HS-27A (cell line): Measurements from ENCODE around the gene BNC1.
"Not testable (repeated sequence)": the region's sequence is repeated elsewhere in the genome, so short reads cannot be mapped to it uniquely, and the experiment has no call there.

Experiments used
- DNase-seq: peaks from one replicate; pipeline ENCODE4 v3.0.0-alpha.2; 2012; ENCODE audit warnings: low read depth, missing footprints

Gene BNC1

DNA sequence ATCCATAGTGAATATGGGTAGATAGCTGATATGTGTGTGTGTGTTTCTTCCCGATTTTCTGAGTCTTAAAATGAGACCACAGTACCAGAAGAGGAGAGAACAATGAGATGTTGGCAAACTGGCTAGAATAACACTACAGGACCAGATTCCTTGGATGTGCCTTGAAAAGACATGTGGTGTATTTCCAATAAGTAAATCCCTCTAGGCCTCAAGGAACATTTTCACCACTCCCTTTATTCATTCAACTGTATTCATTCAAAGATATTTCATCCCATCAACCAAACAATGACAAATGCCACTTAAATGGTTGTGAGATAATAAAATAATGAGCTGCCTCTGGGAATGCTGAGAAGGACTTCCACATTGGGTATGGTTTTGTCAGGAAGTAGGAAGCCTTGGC lies 8.7 kb upstream of the BNC1 start:
- DNase-seq, result no peak

DNA sequence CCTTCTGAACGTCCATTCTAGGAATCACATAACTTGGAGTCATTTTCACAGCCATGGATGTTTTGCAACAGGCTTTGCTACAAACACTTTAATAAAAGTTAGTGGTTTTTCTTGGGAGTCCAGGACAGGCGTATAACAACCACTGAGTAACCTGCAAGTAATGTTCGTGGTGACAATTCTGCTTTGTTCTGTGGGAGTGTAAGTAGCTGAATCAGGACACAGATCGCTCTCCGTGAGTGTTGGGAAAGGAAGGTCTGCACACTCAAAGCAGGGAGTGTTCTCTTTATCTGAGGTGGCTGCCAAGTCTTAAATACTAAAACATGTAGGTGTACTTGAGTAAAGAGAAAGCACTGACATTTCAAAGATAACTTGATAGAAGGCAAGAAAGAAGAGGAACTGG lies 7.9 kb upstream of the BNC1 start:
- no peak for DNase-seq

DNA sequence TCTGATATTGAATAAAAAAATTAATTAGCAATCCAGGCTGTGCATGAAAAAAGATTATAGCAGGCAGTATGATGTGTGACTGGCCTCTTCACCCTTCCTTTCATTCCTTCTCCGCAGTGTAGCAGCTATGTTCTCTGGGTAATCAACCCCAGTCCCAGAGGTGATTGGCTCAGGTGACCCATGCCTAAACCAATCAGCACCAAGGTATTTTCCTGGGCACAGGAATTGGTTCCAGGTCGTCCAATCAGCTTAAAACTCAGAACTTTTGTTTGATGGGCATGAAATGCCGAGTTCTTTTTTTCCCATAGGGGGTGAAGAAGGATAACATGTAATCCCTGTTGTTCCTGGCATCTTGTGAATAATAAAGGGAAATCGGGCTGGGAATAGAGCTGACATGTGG lies 5.8 kb upstream of the BNC1 start:
- DNase-seq, result no peak

DNA sequence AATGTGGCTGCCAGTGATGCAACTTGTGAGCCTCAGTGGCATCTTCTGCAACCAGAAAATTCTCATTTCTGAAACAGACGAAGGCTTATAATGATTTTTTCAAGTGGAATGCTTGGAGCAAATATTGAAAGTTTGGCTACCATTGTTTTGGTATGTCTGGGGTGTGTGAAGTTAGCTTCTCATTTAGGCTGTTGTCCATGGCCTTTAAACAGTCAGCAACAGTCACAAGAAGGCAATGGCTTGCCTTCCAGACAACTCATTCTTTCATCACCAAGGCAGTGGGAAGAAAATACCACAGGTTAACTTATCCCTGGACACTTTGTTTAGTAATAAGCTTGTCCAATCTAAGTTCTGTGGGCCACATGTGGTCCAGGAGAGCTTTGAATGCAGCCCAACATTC lies 4.7 kb upstream of the BNC1 start:
- no peak for DNase-seq

DNA sequence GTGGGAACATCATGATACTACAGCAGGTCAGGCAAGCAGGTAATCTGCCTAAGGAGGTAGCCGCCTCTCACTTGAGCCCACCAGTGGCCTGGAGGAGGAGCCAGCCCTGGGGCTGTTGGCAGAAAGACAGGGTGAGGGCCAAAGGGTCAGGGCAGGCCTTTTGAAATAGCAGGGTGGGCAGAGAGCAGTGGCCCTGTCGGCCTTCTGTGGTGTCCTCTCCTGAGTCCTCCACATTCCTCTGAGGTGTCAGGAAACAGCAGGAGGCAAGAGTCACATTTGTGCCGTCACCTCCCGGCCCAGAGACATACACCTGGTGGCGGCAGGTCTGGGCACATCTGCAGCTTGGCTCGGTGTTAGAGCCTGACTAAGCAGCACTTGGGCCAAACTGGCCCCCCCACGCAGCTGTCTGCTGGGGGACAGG lies 3.9 kb upstream of the BNC1 start:
- no peak for DNase-seq

GRCh38 chr15:83287541-83288027 lies 3.1 kb upstream of the BNC1 start:
- DNase-seq, result peak; percentile 99

DNA sequence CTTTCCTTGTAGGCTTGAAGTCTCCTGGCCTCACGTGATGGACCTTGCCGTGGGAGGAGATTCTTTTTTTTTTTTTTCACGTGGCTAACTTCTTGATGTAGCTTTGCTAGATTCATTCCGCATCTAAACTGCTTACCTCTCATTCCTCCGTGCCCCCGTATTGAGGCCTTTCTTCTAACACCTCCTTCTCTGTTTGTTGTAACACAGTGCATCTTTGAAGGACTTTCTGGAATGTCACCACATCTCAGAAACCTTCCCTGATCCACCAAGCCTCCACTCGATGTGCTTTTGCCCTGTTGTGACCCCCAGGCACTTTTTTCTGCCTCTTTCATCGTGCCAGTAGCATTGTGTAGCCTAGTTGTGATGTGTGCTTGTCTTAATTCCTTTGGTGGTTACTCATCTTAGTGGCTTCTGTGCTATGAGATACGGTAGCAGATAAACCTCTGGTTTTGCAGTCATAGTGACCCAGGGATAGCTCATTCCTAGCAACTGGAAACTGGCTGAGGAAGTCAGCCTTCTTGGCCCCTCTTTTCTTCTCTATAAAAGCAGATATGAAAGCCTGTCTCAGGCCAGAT lies 1.6 kb upstream of the BNC1 start:
- peak; percentile 93 for DNase-seq

DNA sequence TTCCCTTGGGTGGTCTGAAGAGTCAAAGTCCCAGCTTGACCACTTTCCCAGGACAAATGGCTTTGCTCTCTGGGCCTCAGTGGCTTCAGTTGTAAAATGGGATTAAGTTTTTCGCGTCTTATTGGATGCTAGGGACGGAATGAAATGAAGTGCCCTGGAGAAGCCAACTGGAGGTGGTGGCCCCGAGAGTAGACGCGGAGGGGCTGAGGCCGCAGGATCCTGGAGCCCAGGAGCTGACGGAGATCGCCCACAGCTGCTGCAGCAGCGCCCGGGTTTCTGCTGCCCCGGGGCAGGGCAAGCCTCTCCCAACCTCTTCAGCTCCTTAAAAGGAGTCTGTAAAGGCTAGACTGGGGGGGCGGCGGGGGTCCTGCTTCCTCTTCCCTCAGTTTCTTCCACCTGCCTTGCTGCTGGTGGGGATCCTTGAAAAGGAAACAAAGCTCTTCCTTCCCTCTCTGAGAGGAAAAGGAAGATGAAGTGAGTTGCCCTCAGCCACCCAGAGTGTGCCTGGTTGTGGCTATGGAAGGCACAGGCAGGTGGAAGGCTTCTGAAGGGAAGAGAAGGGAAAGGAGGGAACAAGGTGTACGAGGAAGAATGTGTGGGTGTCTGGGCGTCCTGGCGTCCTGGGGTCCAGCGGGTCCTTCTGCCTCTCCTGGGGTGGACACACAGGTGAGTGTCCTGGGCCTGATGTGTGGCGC lies 967 bp upstream of the BNC1 start:
- DNase-seq, result no peak

GRCh38 chr15:83283813-83284558 lies 478 bp downstream of the BNC1 start:
- no peak for DNase-seq

GRCh38 chr15:83283138-83283812 lies 1.2 kb downstream of the BNC1 start:
- no peak for DNase-seq

- DNase-seq, result no peak
These were observed 1.7 kb downstream of the BNC1 start for GRCh38 chr15:83282776-83283137.

GRCh38 chr15:83282141-83282540 lies 2.3 kb downstream of the BNC1 start:
- no peak for DNase-seq

GRCh38 chr15:83278191-83278590 lies 6.3 kb downstream of the BNC1 start:
- DNase-seq, result no peak

GRCh38 chr15:83276661-83277060 lies 7.8 kb downstream of the BNC1 start:
- DNase-seq, result no peak

- DNase-seq, result no peak
These were observed 9.1 kb downstream of the BNC1 start for GRCh38 chr15:83275412-83275811.

- no peak for DNase-seq
These were observed 14.3 kb downstream of the BNC1 start for GRCh38 chr15:83270176-83270575.

GRCh38 chr15:83268147-83268546 lies 16.3 kb downstream of the BNC1 start:
- no peak for DNase-seq

DNA sequence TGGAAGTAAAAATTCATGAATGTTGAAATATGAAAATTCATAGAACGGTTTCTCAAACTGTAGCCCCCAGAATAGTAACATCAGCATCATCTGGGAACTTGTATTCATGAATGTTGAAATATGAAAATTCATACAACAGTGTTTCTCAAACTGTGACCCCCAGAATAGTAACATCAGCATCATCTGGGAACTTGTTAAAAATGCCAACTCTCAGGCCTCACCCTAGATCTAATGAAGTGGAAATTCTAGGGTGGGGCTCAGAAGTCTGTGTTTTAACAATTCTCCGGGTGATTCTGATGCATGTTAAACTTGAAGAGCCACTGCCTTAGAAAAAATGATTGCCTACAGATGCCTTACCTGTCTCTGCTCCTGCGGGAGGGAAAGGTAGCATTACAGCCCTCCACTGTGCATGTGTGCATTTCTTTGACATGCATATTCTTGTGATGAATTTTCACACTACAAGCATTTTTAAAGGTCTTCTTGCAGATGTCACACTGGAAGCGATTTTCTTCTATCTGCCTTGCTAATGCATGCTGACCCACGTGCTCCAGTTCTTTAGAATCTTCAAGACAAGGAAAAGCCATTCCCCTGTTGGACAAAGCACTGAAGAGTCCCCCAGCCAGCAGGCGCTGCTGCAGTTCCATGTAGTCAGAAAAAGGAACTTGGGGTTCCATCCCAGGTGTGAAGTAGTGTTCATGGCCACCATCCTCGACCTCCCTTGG lies 21.7 kb downstream of the BNC1 start:
- no peak for DNase-seq

- not testable (repeated sequence) for DNase-seq
These were observed 22.3 kb downstream of the BNC1 start for GRCh38 chr15:83262181-83262580.

GRCh38 chr15:83250781-83251180 lies 33.7 kb downstream of the BNC1 start:
- DNase-seq, result no peak

DNA sequence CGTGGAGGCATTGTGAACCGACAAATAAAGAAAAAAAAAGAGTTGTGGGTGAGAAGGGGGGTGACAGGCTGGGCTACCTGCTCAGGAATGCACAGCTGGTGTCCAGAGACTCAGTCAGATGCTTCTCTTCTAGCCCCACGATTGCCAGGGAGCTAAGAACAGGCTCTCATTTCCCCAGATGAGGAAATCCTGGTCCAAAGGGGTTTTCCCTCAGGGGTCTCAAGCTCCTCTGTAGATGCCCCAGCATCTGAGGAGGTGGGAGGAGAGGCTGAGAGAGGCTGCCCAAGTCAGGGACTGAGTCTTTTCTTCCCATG lies 35.5 kb downstream of the BNC1 start:
- DNase-seq, result no peak
